ENCODE results near the gene CD276.
"Not testable (repeated sequence)": the region's sequence is repeated elsewhere in the genome, so short reads cannot be mapped to it uniquely, and the experiment has no call there.

Gene CD276

DNA sequence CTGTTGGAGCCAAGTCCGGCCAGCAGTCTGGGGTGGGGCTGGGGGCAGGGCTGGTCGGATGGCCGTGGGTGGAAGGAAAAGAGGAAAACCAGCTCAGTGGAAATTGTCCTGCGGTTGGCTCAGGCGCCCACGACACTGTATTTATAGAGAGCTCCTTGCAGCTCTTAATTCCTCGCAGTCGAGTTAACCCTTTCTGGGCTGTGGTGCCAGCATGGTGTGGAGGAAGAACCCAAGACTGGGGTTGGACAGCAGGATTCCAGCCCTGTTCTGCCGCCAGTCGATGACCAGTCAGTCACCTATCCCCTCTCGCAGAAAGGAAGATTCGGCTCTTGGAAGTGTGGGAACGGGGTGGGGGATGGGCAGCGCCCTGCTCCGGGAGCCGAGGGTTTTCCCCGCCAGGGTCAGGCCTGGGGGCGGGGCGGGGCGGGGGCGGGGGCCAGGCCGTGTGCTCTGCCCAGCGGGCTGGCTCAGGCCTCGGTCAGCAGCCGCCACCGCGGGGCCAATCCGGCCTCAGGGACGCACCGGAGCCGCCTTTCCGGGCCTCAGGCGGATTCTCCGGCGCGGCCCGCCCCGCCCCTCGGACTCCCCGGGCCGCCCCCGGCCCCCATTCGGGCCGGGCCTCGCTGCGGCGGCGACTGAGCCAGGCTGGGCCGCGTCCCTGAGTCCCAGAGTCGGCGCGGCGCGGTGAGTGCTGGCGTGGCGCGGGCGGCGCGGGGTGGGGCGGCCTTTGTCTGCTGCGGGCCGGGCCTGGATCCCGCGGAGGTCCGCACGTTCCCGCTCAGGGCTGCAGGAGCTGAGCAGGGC, at the start of gene CD276:
Gene CD276 (plus strand): TSS at position 607 of the 804 bp plus-strand sequence. CDS start 15,257 bp downstream, outside the sequence.
- no peak for DNase-seq

DNA sequence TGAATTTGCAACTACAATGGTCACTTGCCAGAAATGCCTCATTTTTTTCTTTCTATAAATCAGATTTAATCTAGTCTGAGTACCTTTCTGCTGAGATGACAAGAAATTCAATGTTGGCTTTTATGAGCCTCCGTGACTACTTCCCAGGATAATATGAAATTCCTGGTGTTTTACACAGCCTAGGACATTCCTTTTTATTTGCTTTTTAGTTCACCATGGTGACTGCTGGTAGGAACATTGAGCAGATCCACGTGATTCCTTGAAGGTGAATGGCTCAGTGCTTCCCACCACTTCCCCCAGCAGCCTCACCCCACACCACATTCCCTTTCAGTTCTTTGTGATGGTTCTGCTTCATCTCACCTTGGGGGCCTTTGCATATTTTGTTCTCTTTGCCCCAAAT, 46.7 kb upstream of the CD276 start:
- DNase-seq = no peak

DNA sequence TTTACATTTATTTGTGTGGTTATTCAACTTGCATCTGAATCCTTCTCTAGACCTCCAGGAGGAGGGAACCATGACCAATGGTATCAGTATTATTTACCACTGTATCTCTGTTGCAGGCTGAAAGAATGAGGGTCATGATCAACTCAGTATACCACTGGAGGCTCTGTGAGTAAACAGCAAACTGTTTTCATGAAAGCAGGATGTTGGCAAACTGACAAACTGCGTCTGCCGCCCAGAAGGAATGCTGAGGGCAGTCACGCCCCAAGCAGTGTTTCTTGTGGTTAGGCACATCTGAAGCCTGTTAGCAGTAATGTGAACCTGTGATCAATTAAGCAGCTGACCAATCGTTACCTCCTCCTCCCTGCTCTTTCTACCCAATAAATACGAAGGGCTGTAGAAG, 44.7 kb upstream of the CD276 start:
- not testable (repeated sequence) for DNase-seq

DNA sequence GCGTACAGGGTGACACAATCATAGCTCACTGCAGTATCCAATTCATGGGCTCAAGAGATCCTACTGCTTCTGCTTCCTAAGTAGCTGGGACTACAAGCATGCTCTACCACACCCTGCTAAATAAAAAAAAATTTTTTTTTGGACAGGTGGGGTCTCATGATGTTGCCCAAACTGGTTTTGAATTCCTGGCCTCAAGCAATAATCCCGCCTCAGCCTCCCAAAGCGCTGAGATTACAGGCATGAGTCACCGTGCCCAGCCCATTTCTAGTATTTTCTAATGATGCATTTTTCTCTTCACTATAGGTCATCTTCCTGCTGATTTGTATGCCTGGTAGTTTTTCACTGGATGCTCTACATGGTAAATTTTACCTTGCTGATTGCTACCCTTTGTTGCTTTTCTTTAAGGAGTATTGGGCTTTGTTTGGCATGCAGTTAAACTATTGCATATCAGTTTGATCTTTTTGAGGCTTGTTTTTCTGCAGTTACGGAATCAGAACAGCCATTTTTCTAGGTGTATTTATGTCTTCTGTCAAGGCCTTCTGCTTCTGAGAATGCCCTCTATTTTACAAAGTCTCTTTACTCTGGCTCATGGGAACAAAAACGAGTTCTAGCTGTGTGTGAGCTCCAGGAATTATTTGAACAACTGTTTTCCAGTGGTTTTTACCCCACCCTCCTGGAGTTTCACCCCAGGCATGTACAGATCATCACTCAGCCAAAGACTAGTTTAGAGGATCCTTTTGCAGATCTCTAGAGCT, 36.7 kb upstream of the CD276 start:
- no peak for DNase-seq

DNA sequence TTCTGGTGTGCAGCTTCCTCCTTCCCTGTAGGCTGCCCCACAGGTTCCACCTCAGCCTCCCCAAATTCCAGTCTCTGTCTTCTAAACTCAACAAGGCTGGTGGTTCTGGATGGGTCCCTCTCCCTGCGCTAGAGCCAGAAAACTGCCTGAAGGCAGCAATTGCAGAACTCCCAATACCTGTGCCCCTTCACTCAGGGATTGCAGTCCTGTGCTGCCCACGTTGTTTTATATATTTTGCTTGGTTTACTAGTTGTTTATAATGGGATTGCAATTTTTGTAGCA, 36.2 kb upstream of the CD276 start:
- DNase-seq = no peak

DNA sequence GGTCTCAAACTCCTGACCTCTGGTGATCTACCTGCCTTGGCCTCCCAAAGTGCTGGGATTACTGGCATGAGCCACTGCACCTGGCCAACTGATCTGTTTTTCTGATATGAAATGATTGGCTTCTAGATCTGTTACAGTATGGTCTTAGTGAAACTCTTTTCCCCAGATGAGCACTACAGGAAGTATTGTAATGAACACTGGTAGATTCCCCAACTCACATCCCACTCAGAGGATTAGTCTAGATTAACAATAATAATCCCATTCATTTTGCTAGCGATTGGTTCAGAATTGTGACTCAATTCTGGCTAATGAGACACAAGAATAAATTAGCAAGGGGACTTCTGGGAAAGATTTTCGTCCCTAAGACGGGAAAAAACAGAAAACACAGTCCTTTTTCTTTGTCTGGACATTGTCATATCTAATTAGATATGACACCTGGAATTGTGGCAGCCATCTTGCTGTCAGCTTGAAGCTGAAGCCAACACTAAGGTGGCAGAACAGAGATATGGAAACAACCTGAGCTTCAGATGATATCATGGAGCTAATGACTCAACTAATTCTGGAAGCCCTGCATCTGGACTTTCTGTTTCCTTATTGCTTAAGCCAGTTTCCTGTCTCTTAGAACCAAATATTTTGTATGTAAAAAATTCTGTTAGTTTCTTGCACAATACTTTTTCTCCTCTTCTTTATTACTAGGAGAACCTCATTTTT, 33.6 kb upstream of the CD276 start:
- DNase-seq = no peak

DNA sequence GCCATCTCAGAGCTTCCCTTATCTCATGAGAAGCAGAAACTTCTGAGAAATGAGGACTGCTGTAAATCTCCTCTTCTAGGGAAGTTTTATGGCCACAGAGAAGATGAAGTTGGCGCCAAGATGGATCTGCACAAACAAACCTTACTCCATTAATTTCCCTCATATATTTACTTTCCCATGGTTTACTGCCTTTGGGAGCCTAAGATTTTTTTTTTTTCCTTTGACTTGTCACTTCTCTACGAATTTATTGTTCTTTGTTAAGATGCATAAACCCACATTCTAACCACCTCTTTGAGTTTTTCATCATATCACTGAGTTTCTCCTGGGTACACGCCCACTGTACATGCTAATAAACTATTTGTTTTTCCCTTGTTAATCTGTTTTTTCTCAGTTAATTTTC, 29.5 kb upstream of the CD276 start:
- DNase-seq = no peak

DNA sequence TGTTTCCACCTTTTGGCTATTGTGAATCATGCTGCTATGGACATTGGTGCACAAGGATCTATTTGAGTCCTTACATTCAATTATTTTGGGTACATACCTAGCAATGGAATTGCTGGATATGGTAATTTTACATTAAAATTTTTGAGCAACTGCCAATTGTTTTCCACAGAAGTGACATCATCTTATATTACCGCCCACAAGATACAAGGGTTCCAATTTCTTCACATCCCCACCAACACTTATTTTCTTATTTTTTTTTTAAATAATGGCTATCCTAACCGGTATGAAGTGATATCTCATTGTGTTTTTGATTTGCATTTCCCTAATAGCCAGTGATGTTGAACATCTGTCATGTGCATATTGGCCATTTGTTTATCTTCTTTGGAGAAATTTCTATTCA, 28.5 kb upstream of the CD276 start:
- DNase-seq = no peak

DNA sequence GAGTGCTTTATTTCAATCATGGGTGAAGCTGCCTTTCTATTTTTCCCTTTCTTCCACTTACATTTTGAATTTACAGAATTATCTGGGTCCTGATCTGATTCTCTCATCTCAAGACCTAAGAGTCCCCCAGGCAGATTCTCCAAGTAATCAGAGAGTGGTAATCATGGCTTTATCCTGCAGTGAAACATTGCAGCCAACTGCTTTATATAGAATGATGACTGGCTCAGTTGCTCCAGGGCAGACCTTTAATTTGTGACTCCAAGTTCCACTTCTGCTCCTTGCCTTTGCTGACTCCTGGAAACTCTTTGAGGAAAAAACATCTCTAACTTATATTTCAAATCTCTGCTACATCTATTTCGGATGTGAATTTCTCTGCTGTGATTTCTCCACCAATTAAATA, 25.5 kb upstream of the CD276 start:
- DNase-seq = no peak

DNA sequence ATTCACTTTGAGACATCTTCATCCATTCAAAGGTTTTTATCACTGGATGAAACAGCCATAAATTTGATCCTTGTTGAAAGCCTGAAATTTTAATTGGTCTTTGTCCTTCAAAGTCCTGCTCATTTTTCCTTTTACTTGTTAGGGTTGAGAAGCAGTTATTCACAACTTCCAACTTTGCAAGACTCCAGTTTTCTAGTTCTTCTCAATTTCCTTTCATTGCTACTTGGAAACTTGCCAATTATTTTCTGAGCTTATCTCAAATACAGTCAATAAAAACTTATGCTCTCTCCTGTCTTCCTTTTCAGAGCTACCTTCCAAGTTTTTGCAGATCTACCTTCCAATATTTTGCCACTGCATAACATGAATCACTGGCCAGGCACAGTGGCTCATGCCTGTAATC, 23.7 kb upstream of the CD276 start:
- DNase-seq = no peak

DNA sequence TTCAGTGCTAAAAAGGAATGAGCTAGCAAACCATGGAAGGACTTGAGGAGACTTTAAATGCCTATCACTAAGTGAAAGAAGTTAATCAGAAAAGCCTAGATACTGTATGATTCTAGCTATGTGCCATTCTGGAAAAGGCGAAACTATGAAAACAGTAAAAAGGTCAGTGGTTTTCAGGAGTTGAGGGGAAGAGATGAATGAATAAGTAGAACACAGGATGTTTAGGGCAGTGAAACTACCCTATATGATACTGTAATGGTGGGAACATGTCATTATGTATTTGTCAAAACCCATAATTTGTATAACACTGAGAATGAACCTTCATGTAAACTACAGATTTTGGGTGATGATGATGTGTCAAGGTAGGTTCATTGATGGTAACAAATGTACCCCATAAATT, 9.6 kb upstream of the CD276 start:
- DNase-seq = no peak

DNA sequence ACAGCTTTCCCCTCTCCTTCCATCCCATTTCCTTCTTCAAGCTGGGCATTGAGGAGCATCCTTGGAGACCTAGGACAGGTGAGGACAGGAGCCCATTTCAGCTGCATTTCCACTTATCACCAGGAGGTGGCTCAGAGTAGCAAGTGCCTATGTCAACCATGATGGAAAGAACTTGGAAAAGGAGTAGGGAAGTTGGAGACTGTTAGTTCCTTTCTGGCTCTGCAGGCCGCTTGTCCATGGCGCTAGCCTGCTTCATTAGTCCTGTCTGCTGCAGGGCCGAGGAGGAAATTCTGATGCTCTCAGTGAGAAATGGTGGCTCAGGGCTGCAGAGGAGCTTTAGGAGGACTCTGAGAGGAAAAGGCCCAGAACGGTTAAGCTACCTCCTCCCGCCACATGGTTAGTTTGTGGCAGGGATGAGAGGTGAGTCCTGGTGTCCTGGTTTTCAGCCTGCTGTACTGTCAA, 7.0 kb upstream of the CD276 start:
- no peak for DNase-seq

DNA sequence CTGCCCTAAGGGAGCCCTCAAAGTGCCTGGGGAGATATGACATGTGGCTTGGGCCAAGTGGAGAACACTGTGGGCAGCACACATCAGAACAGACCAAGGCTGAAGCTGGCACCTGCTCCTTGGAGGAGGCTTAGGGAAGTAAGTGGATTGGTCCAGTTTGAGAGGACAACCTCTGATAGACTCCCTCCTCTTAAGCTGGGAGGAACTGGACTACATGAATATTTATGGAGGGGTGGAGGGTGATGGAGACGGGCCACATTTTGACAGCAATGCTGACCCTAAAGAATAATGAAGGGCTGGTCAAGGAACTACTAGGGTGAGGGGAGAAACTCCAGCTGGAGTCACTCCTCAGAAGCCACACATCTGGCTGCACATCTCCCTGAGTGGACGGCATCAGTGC, 6.5 kb upstream of the CD276 start:
- DNase-seq = no peak

DNA sequence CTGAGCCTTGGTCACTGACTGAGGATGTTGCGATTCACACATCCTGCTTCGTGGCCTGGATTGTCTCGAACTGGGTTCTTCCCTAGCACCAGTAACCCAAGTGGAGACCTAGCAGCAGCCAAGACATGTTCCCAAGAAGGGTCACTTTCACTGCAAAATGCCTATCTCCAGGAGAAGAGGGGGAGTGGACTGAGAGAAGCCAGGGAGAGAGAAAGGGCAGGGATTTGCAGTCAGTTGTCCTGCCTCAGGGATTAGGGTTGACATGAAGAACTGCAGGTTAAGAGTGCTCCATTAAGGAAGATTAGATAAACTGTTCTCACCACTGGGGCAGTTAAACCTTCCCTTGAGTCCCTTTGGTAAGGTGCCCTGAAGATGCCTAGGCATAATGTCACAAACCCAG, 5.7 kb upstream of the CD276 start:
- no peak for DNase-seq

DNA sequence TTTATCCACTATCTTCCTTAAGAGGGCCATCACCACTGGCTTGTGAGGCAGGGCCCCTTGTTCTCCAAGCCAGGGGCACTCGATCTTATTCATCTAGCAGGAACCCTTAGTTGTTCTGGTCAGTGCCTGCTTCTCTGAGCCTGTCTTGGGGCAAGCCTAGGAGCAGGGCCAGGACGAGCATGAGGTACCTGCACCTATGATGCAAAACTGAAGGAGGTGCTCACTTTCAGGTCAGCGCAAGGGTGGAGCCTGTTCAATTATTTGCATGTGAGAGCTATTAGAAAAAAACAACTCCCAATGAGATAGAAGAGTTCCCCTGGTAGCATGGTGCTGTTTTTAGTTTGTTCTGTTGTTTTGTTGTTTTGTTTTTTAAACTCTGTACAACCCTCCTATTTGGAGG, 5.0 kb upstream of the CD276 start:
- no peak for DNase-seq

DNA sequence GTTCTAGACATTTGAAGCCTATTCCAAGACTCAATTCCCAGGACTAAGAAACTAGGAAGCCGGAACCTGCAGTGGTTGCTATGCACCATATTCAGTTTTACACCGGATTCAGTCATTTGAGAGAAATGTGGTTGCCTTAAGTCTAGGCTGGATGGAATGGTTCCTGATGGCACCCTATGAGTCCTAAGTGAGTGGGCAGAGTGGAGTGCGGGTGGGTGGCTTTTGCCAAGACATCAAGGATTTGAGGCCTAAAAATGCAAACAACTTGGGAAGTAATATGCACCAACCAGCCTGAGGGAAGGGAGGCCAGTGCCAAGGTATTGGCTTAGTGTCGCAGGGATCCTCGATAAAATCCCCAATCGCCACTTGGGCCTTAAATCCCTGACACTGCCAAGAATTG, 4.2 kb upstream of the CD276 start:
- no peak for DNase-seq

DNA sequence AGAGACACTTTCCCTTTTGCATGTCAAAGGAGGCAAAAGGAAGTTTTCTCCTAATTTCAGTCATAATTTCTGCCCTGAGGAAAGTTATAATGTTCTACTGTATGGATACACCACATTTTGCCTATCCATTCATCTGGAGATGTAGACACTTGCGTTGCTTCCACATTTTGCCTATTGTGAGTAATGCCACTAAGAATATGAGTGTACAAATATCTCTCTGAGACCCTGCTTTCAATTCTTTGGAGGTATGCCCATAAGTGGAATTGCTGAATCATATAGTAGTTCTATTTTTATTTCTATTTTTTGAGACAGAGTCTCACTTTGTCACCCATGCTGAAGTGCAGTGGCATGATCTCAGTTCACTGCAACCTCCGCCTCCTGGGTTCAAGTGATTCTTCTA, 3.6 kb upstream of the CD276 start:
- no peak for DNase-seq

DNA sequence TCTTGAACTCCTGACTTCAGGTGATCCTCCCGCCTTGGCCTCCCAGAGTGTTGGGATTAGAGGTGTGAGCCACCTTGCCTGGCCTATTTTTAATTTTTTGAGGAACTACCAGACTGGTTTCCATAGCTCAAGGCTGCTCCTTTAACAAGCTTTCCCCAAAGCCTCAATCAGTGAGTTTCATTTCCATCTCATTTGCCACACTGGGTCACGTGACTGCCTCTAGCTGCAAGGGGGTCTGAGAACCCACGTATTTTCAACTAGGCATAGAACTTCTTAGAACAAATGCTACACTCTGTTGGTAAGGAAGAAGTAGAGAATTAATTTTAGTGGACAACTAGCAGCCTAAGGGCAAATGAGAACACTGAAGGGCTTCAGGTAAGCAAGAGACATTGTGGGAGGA, 3.1 kb upstream of the CD276 start:
- no peak for DNase-seq

DNA sequence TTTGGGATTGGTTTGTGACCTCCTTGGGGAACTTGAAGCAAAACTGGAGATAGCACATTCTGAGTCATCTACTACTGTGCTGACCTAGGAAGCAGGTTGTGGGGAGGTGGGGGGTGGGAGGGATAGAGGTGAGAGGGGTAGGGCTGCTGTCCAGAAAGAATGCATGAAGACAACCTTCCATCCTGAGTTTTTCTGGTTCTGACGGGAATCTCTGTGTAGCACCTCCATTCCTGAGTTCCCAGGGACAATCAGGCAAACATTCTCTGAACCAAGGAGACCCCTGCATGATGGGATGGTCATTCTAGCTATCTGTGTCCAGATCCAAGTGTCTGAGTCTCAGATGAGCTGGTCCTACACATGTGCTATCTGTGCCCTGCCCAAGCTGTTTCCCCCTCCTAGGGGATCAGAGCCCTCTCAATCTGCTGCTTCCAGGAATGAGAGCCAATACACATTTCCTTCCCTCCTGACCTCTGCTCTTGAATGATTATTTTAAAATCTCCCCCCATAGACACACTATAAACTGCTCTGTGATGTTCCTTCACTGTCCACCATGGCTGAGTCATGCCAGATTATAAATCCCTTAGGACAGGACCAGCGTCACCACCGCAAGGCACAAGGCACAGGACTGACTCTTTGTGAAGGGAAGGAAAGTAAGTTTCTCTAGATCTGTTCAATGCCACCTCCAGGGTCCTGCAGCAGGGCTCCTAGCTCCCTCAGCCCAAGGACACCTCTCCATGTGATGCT, 2.2 kb upstream of the CD276 start:
- no peak for DNase-seq

DNA sequence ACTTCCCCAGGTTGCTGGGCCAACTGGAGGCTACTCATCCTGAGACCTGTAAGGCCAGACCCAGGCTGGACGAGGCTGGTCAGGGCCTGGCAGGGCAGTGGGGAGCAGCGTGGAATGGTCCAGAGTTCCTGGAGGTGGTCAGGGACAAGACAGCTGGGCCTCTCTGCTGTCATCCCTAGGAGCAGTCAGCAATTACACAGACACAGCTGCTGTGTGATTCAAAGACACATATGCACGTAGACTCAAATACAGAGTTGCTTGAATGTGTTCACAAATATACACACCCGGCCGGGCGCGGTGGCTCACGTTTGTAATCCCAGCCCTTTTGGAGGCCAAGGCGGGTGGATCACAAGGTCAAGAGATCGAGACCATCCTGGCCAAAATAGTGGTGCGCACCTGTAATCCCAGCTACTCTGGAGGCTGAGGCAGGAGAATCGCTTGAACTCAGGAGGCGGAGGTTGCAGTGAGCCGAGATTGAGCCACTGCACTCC, 1.5 kb upstream of the CD276 start:
- no peak for DNase-seq

DNA sequence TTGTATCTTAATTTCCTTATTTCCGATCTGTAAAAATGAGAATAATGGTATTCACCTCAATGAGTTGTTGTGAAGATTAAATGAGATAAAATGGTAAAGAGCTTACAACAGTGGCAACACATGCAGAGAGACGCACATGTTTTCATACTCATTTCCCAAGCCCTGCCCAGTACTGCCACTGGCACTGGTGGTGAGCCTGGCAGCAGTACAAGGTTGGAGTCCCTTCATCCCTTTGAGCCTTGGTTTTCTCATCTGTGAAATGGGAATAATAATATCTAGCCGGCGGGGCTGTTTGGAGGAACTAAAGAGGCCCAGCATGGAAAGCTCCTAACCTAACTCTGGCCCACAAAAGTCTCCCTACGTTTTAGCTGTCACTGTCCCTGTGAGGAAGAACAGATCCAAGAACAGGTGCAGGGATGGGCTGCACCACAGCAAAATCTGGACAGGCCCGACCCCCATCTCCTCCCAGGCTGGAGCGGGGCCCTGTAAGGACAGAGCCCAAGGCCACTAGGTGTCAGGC, 866 bp upstream of the CD276 start:
- DNase-seq = no peak

DNA sequence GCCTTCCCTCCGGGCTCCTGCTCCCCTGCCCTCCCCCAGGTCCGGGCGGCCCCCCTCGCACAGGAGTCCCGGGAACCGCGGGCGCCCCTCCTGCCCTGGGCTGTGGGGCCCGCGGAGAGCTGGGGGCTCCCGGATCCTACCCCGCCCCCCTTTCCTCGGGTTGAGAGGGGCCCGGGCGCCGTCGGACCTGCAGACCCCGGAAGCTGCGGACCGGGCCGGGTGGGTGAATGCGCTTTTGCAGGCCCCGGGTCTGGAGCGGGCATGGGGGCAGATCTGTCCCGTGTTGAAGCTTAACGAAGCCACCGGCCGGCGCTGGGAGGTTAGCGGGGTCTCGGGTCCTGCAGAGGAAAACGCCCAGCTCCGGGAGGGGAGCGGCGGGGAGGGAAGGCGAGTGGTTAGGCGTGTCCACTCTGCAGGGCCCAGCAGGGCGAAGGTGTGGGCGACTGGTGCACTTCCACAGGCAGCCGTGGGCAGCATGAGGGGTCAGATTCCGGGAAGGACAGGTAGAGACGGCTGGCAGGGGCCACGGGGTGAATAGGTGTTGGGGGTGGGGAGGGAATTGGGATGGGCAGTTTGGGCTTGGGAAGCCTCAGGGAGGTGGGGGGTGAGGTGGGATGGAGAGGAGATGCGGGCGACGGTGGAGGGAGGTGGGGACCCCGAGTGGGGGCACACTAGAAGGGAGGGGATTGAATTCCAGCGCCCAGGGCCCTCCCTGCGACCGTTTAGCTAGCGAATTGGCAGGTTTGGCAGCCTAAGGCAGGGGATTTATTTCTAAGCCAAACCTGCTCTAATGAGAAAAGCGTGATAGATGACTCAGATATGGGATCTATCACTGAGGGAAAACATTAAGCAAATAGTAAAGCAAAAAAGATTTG, 635 bp downstream of the CD276 start:
- DNase-seq = no peak
